ENCODE data around the gene DDX39B.

- no peak for TF ChIP-seq REST (IDR thresholded peaks at IDR 0.05; ENCODE audit: low read depth)
- no peak for TF ChIP-seq ZBTB7A (IDR thresholded peaks at IDR 0.05; ENCODE audit: low read depth)
Observed at GRCh38 chr6:31556307-31556706, 14.5 kb upstream of the DDX39B start.
